ENCODE data around the gene ABHD12B.
A peak's percentile ranks its signal among the peaks of the same experiment; 100 is the strongest.
"Not testable (repeated sequence)": the region's sequence is repeated elsewhere in the genome, so short reads cannot be mapped to it uniquely, and the experiment has no call there.

ABHD12B gene

DNA sequence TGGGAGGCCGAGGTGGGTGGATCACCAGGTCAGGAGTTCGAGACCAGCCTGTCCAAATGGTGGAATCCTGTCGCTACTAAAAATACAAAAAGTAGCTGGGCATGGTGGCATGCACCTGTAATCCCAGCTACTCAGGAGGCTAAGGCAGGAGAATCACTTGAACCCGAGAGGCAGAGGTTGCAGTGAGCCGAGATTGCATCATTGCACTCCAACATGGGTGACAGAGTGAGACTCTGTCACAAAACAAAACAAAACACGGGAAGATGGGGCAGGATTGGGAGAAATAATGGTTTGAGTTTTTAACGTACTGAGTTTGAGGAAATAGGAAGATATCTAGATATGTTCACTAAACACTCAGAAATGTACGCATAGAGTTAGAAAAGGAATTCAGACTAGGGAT, 69.8 kb downstream of the ABHD12B start:
- H3K27me3 ChIP-seq (ENCODE audit: control insufficient read depth in 1 of 2, insufficient read depth in 2 of 2, low read length in 2 of 2); H3K4me1 ChIP-seq (ENCODE audit: insufficient read depth, low read length); H3K36me3 ChIP-seq (ENCODE audit: insufficient read depth, low read length); H3K9ac ChIP-seq (ENCODE audit: low read length); H3K4me3 ChIP-seq (ENCODE audit: low read depth in 1 of 2, low read length in 2 of 2); H3K27ac ChIP-seq (ENCODE audit: low read depth, low read length); H3K9me3 ChIP-seq (ENCODE audit: low read length): not testable (repeated sequence)

DNA sequence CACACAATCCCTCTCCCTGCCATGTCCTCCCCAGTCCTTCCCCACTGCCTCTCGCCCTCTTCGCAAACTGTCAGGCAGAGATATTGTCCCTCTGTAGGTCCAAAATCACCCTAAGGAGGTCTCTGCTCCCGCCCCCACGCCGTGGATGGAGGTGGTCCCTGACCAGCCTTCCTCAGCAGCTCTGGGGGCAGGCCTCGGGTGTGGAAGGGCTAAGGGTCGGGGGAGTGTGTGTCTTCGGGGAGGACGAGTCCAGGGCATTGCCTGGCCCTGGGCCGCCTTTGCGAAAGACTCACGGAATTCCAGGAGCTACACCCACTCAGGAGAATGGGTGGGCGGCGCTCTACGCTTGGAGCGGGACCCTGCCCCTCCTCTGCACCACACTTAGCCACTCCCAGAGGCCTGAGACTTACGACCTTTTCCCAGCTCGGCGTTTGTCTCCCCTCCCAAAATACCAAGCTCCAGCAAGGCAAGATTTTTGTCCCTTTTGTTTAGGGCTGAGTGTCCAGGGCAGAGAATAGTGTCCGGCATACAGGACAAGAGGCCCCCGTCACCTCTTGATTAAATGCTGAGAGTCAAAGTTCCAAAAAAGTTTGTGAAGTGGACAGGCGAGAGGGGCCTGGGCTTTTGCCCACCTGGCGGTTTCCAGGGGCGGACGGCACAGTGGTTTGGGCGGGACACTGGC, 71.5 kb downstream of the ABHD12B start:
- Histone ChIP-seq H3K4me3 (ENCODE audit: low read depth in 1 of 2, low read length in 2 of 2) (peak overlapping the region; percentile 66 to 83), H3K27me3 (ENCODE audit: control insufficient read depth in 1 of 2, insufficient read depth in 2 of 2, low read length in 2 of 2) (no peaks in the 10 kb centered on the region), H3K9me3 (ENCODE audit: low read length) (no peaks in the 10 kb centered on the region), H3K4me1 (ENCODE audit: insufficient read depth, low read length) (no peaks in the 10 kb centered on the region), H3K36me3 (ENCODE audit: insufficient read depth, low read length) (no peaks in the 10 kb centered on the region), H3K27ac (ENCODE audit: low read depth, low read length) (peak overlapping the region; percentile 40), H3K9ac (ENCODE audit: low read length) (peak overlapping the region; percentile 39)

DNA sequence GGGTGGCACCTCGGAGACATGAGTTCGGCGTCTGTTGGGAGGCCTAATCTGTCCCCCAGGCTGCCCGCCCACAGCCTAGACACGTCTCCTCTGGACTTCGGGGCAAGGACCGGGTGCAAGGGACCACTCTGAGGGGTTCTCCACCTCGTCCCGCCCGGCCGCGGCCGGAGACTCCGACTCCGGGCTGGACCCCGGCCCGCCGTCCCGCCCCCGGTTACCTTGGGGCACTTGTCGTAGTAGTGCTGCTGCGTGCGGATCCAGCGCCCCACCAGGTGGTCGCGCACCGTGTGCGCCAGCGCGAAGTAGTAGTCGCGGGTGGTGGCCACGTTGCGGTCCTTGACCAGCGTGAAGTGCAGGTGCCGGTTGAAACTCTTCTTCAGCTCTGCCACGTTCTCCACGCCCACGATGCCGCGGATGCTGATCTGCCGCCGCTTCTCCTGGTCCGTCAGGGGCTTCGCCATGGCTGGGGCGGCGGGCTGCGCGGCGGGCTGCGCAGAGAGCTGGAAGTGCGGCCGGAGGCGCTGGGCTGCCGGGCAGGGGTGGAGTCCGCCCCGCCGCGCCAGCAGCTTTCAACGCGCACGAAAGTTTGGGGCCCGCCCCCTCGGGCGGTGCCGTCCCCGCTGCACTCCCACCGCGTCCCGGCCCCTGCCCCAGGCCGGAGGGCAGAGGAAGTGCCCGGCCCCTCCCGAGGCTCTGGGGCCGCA, 72.2 kb downstream of the ABHD12B start, which contains the start of gene PYGL:
PYGL (minus strand) TSS at position 541 of the 704 bp plus-strand sequence; CDS start at position 461, 80 bp downstream.
- H3K27me3 ChIP-seq (ENCODE audit: control insufficient read depth in 1 of 2, insufficient read depth in 2 of 2, low read length in 2 of 2), result no peaks in the 10 kb centered on the region
- H3K4me3 ChIP-seq (ENCODE audit: low read depth in 1 of 2, low read length in 2 of 2), result peak within 1 kb of the TSS; percentile 66 to 83
- peak within 1 kb of the TSS; percentile 39 for H3K9ac ChIP-seq (ENCODE audit: low read length)
- no peaks in the 10 kb centered on the region for H3K4me1 ChIP-seq (ENCODE audit: insufficient read depth, low read length)
- no peaks in the 10 kb centered on the region for H3K36me3 ChIP-seq (ENCODE audit: insufficient read depth, low read length)
- H3K27ac ChIP-seq (ENCODE audit: low read depth, low read length), result peak within 1 kb of the TSS; percentile 40
- H3K9me3 ChIP-seq (ENCODE audit: low read length), result no peaks in the 10 kb centered on the region

DNA sequence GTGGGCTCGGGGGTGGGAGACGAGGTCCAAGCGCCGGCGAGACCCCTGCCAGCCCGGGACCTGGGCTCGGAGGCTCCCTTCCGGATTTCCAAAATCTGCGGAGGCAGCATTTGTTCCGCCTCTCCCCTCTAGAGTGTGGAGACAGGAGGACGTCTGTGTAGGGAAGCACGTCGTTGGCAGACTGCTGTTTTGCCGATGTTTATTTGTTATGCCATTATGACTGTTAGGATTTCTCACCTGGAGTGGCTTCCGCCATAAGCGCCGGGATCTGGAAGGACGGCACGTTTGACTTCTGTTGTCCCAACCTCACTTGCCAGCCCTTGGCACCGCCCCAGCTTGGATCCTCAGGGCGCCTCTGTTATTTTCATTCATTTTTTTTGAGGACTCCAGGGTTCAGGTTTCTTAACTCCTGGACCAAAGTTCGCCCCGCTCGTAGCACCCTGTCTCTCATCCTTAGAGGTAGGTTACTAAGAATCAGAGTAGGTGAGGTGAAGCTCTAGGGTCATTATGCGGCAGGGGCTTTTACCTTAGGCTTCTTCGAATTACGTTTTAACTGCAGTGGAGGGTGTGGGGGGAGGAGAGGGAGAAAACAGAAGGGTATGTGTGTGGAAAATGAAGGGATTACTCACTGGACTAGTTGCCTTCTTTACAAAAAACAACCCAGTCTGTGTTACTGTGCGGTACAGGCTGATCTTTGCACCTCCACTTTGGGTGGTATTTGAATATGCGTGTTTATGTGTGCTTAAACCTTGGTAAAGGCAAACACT, 73.0 kb downstream of the ABHD12B start:
- H3K9me3 ChIP-seq (ENCODE audit: low read length), result no peaks in the 10 kb centered on the region
- peak overlapping the region; percentile 66 to 83 for H3K4me3 ChIP-seq (ENCODE audit: low read depth in 1 of 2, low read length in 2 of 2)
- H3K27ac ChIP-seq (ENCODE audit: low read depth, low read length), result peak overlapping the region; percentile 40
- no peaks in the 10 kb centered on the region for H3K27me3 ChIP-seq (ENCODE audit: control insufficient read depth in 1 of 2, insufficient read depth in 2 of 2, low read length in 2 of 2)
- H3K36me3 ChIP-seq (ENCODE audit: insufficient read depth, low read length), result no peaks in the 10 kb centered on the region
- no peaks in the 10 kb centered on the region for H3K4me1 ChIP-seq (ENCODE audit: insufficient read depth, low read length)
- no peak overlapping the region for H3K9ac ChIP-seq (ENCODE audit: low read length)

DNA sequence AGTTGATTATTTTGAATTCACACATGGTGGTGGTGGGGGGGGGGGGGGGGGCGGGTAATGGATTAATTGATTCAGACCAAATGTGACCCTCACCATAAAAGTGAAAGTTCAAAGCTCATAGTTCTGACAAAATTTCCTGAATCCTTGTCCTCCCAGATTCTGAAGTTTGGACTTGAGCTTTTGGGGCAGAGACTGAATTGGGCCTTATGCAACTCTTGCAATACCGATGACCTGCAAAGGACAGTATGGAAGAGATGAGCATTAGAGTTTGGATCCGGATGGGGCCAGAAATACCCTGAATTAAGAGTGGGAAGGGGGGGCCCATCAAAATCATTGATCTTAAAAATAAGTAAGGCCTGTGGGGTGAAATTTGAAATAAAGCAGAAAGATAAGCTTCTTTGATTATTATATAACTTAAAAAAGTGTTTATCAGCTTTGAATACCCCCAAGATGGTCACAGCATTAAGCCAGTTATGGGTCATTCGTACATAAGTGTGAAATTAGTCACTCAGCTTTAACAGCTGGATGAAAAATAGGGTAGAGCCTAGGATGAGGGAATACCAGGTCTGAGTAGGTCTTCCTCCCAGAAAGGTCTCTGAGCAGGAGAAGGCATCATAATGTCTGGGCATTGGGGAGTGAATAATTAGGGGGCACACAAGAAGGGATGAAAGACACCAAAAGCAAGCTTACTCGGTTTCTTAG, 74.5 kb downstream of the ABHD12B start:
- H3K4me3 ChIP-seq (ENCODE audit: low read depth in 1 of 2, low read length in 2 of 2), result no peak overlapping the region
- H3K9me3 ChIP-seq (ENCODE audit: low read length), result no peaks in the 10 kb centered on the region
- H3K9ac ChIP-seq (ENCODE audit: low read length), result no peak overlapping the region
- no peaks in the 10 kb centered on the region for H3K36me3 ChIP-seq (ENCODE audit: insufficient read depth, low read length)
- H3K4me1 ChIP-seq (ENCODE audit: insufficient read depth, low read length), result no peaks in the 10 kb centered on the region
- H3K27me3 ChIP-seq (ENCODE audit: control insufficient read depth in 1 of 2, insufficient read depth in 2 of 2, low read length in 2 of 2), result no peaks in the 10 kb centered on the region
- no peak overlapping the region for H3K27ac ChIP-seq (ENCODE audit: low read depth, low read length)

DNA sequence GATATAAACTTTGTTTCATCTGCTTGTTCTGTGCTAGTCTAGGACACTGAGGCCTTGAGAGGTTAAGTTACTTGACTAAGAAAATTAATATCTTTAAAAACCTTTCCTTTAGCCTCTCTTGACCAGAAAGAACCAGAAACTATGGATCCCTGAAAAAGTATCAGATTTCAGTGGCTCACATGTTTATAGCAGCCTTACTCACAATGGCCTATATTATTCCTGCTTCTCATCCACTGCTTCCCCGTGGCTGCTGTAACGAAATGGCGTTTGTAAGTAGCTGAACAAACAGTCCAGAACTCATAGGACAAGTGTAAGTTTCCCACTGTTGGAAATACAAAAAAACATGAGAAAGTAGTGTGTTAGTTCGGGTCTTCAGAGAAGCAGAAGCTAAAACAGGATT, 75.6 kb downstream of the ABHD12B start:
- Histone ChIP-seq H3K36me3 (ENCODE audit: insufficient read depth, low read length) (no peaks in the 10 kb centered on the region), H3K27me3 (ENCODE audit: control insufficient read depth in 1 of 2, insufficient read depth in 2 of 2, low read length in 2 of 2) (no peaks in the 10 kb centered on the region), H3K27ac (ENCODE audit: low read depth, low read length) (no peak overlapping the region), H3K4me1 (ENCODE audit: insufficient read depth, low read length) (no peaks in the 10 kb centered on the region), H3K9me3 (ENCODE audit: low read length) (no peaks in the 10 kb centered on the region), H3K9ac (ENCODE audit: low read length) (no peak overlapping the region), H3K4me3 (ENCODE audit: low read depth in 1 of 2, low read length in 2 of 2) (no peak overlapping the region)

DNA sequence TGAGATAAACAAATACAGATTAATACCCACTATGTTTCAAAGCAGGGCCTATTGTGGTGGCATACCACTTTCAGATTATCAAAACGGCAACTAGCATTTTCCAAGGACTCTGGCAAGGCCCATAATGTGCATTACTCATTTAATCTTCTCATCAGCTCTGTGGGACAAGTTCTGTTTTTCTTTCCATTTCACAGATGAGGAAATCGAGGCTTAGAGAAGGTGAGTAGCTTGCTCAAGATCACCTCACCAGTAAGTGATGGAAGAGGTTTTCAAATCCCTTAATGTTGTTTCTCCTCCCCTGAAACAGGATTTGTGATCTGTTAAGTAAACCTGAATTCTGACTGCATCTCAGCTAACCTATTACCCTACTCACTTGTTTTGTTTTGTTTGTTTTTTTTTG, 76.4 kb downstream of the ABHD12B start:
- Histone ChIP-seq H3K9me3 (ENCODE audit: low read length) (no peaks in the 10 kb centered on the region), H3K4me1 (ENCODE audit: insufficient read depth, low read length) (no peaks in the 10 kb centered on the region), H3K36me3 (ENCODE audit: insufficient read depth, low read length) (no peaks in the 10 kb centered on the region), H3K27ac (ENCODE audit: low read depth, low read length) (no peak overlapping the region), H3K4me3 (ENCODE audit: low read depth in 1 of 2, low read length in 2 of 2) (no peak overlapping the region), H3K27me3 (ENCODE audit: control insufficient read depth in 1 of 2, insufficient read depth in 2 of 2, low read length in 2 of 2) (no peaks in the 10 kb centered on the region), H3K9ac (ENCODE audit: low read length) (no peak overlapping the region)

DNA sequence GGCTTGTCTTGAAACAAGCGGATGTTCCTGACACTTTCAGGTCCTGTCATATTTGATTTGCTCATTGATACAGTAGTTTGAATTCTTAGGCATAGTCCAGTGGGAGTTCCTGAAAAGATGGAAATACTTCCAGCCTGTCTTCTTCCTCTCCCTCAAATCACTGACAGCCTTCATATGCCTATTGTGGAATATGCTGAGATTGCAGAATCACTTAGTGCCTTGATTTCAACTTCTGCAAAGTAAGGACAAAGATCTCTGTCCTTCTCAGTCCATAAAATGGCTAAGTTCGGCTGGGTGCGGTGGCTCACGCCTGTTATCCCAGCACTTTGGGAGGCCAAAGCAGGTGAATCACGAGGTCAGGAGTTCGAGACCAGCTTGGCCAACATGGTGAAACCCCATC, 79.2 kb downstream of the ABHD12B start:
- Histone ChIP-seq H3K4me3 (ENCODE audit: low read depth in 1 of 2, low read length in 2 of 2) (no peak overlapping the region), H3K27me3 (ENCODE audit: control insufficient read depth in 1 of 2, insufficient read depth in 2 of 2, low read length in 2 of 2) (no peaks in the 10 kb centered on the region), H3K9me3 (ENCODE audit: low read length) (no peaks in the 10 kb centered on the region), H3K9ac (ENCODE audit: low read length) (no peak overlapping the region), H3K36me3 (ENCODE audit: insufficient read depth, low read length) (no peaks in the 10 kb centered on the region), H3K27ac (ENCODE audit: low read depth, low read length) (no peak overlapping the region), H3K4me1 (ENCODE audit: insufficient read depth, low read length) (peaks cover 8% of the 10 kb centered on the region)

DNA sequence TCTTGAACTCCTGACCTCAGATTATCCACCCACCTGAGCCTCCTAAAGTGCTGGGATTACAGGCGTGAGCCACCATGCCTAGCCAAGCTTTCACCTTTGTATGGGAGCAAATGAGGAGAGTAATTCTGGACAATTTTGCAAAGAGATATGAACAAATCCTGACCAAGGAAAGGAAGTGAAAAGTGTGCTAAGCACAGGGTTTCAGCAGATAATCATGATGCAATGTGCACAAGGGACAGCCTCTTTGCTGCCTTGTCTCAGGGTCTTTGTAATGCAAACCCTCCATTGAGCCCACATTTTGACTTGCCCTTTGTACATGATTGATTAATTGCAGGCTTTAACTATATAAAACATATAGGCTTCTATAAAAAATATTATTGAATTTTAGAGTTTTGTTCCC, 81.6 kb downstream of the ABHD12B start:
- Histone ChIP-seq H3K4me3 (ENCODE audit: low read depth in 1 of 2, low read length in 2 of 2) (no peak overlapping the region), H3K36me3 (ENCODE audit: insufficient read depth, low read length) (no peaks in the 10 kb centered on the region), H3K27me3 (ENCODE audit: control insufficient read depth in 1 of 2, insufficient read depth in 2 of 2, low read length in 2 of 2) (no peaks in the 10 kb centered on the region), H3K9me3 (ENCODE audit: low read length) (no peaks in the 10 kb centered on the region), H3K4me1 (ENCODE audit: insufficient read depth, low read length) (peaks cover 8% of the 10 kb centered on the region), H3K9ac (ENCODE audit: low read length) (no peak overlapping the region), H3K27ac (ENCODE audit: low read depth, low read length) (no peak overlapping the region)

All from muscle layer of colon (tissue), 2 donors.